GM23248 (cell line): ENCODE results near the gene TWF2.

Experiments
- EZH2 ChIP-seq: fragments of 200-600 bp; sonication (generic); IDR thresholded peaks from 2 replicates; pipeline ENCODE4 v1.6.1; 2018; ENCODE audit warnings: antibody characterized with exemption, mild to moderate bottlenecking; ENCODE audit not compliant: insufficient read depth, poor library complexity, severe bottlenecking
- EZH2phosphoT487 ChIP-seq: fragments of 200-600 bp; sonication (generic); IDR thresholded peaks from 2 replicates; pipeline ENCODE4 v1.6.1; 2018; ENCODE audit warnings: antibody characterized with exemption, moderate library complexity, mild to moderate bottlenecking, low read depth; ENCODE audit not compliant: insufficient read depth

GRCh38 chr3:52218454-52218853 is 20.5 kb downstream of the TWF2 start:
- TF ChIP-seq EZH2phosphoT487 (no peak), EZH2 (no peak)
